GM19463 (cell line): Measurements from ENCODE around the gene ITGB6.
"Not testable (repeated sequence)": the region's sequence is repeated elsewhere in the genome, so short reads cannot be mapped to it uniquely, and the experiment has no call there.

Experiments
- ATAC-seq: cut with Tn5 transposase; IDR thresholded peaks from one replicate; pipeline ENCODE4 v1.9.1; 2021; ENCODE audit warnings: mild to moderate bottlenecking, moderate library complexity; ENCODE audit not compliant: unreplicated experiment

The ITGB6 gene

GRCh38 chr2:160194351-160194750 lies 5.7 kb downstream of the ITGB6 start:
- no peak for ATAC-seq

GRCh38 chr2:160181146-160181836 lies 18.8 kb downstream of the ITGB6 start:
- ATAC-seq: not testable (repeated sequence)

- not testable (repeated sequence) for ATAC-seq
Observed at GRCh38 chr2:160180690-160181089, 19.4 kb downstream of the ITGB6 start.

GRCh38 chr2:160180172-160180571 lies 19.9 kb downstream of the ITGB6 start:
- no peak for ATAC-seq

- ATAC-seq: no peak
Observed at GRCh38 chr2:160175169-160176134, 24.6 kb downstream of the ITGB6 start.

GRCh38 chr2:160174322-160174721 lies 25.8 kb downstream of the ITGB6 start:
- ATAC-seq: no peak

- ATAC-seq: no peak
Observed at GRCh38 chr2:160169988-160170387, 30.1 kb downstream of the ITGB6 start.

- no peak for ATAC-seq
Observed at GRCh38 chr2:160169471-160169870, 30.6 kb downstream of the ITGB6 start.

- no peak for ATAC-seq
Observed at GRCh38 chr2:160168878-160169277, 31.2 kb downstream of the ITGB6 start.

- ATAC-seq: no peak
Observed at GRCh38 chr2:160167089-160167740, 32.9 kb downstream of the ITGB6 start.

- no peak for ATAC-seq
Observed at GRCh38 chr2:160165996-160166395, 34.1 kb downstream of the ITGB6 start.

- ATAC-seq: no peak
Observed at GRCh38 chr2:160165081-160165480, 35.0 kb downstream of the ITGB6 start.

- no peak for ATAC-seq
Observed at GRCh38 chr2:160157861-160158829, 41.9 kb downstream of the ITGB6 start.

- no peak for ATAC-seq
Observed at GRCh38 chr2:160156665-160157064, 43.4 kb downstream of the ITGB6 start.

- no peak for ATAC-seq
Observed at GRCh38 chr2:160156100-160156499, 44.0 kb downstream of the ITGB6 start.

- not testable (repeated sequence) for ATAC-seq
Observed at GRCh38 chr2:160148419-160148818, 51.7 kb downstream of the ITGB6 start.

- ATAC-seq: no peak
Observed at GRCh38 chr2:160145471-160145870, 54.6 kb downstream of the ITGB6 start.

GRCh38 chr2:160144280-160144990 lies 55.6 kb downstream of the ITGB6 start:
- no peak for ATAC-seq

GRCh38 chr2:160142472-160142871 lies 57.6 kb downstream of the ITGB6 start:
- ATAC-seq: no peak

GRCh38 chr2:160141912-160142311 lies 58.2 kb downstream of the ITGB6 start:
- no peak for ATAC-seq
